NB4 (cell line): Measurements from ENCODE around the gene P2RY1.

ENCODE experiments used
- DNase-seq: peaks from one replicate; pipeline ENCODE4 v3.0.0; 2010; ENCODE audit warnings: low read depth
- H3K4me3 ChIP-seq: one replicate; pipeline ENCODE4 v1.5.1; 2011; ENCODE audit warnings: mild to moderate bottlenecking, low read depth, low read length, moderate library complexity
- CTCF ChIP-seq: IDR thresholded peaks from one replicate; pipeline ENCODE4 v1.5.1; 2012; ENCODE audit warnings: low read depth, low read length
- MYC ChIP-seq: IDR thresholded peaks from 2 replicates; pipeline ENCODE4 v1.6.1; 2011; ENCODE audit warnings: low read depth, low read length
- POLR2A ChIP-seq: IDR thresholded peaks from 2 replicates; pipeline ENCODE4 v1.6.1; 2011; ENCODE audit warnings: mild to moderate bottlenecking; ENCODE audit not compliant: insufficient read length; ENCODE audit errors: extremely low read depth
- TF ChIP-seq, protein P1 (sequence below): IDR thresholded peaks from 2 replicates; pipeline ENCODE4 v1.6.1; 2011; ENCODE audit warnings: low read depth, low read length

The P2RY1 gene

DNA sequence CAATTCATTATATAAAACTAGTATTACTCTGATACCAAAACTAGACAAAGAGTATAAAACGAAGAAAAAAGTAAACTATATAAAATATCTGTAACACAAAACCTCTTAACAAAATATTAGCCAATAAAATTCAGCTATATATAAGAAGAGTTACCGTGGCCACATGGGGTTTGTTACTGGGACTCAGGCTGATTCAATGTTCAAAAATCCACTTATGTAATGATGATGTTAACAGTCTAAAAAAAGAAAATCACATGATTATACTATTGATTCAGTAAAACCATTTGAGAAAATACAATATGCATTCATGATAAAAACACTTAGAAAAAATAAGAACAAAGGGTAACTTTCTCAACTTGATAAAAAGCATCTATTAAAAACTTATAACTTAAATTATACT lies 18.3 kb downstream of the P2RY1 start:
- no peak for DNase-seq
- no peak for TF ChIP-seq POLR2A
- no peak for TF ChIP-seq MYC
- TF ChIP-seq, protein P1, sequence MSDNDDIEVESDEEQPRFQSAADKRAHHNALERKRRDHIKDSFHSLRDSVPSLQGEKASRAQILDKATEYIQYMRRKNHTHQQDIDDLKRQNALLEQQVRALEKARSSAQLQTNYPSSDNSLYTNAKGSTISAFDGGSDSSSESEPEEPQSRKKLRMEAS: no peak
- TF ChIP-seq CTCF: no peak
- no peak overlapping the region for H3K4me3 ChIP-seq

GRCh38 chr3:152857082-152857481 lies 22.2 kb downstream of the P2RY1 start:
- TF ChIP-seq, protein P1: no peak
- no peak for TF ChIP-seq CTCF
- no peak for TF ChIP-seq MYC
- no peak for TF ChIP-seq POLR2A
- DNase-seq: no peak
- H3K4me3 ChIP-seq: no peak overlapping the region

DNA sequence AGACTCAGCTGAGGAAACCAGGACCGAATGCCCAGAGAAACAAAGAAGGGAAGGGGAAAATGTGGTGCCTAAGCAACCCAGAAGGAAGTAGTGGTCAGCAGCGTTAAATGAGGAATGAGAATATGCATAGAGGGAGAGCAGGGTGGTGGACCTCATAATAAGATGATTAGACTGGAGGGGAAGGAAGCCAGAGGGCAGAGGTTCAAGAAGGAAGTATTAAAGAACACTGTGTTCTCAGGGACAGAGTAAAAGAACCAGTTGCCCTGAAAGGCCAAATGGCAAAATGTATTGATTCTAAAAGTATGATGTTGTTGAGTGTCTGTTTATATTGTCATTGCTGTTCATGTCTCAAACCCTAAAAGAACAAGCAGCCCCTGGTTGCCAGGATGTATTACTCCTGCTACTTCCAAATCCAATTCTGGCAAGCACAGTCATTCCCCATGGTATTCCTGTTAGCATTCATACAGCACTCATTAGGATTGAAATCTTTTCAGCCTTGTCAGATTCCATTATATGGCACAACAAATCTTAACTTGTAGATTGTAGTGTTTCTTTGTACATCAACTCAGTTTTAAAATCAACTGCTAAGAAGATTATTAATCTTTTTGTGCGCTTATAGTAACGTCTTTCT lies 23.4 kb downstream of the P2RY1 start:
- DNase-seq: no peak
- H3K4me3 ChIP-seq: no peak overlapping the region
- TF ChIP-seq CTCF (no peak), POLR2A (no peak), MYC (no peak)
- TF ChIP-seq, protein P1: no peak

GRCh38 chr3:152860736-152861135 lies 25.8 kb downstream of the P2RY1 start:
- no peak for DNase-seq
- TF ChIP-seq CTCF (no peak), MYC (no peak), POLR2A (no peak)
- TF ChIP-seq, protein P1: no peak
- H3K4me3 ChIP-seq: no peak overlapping the region

- no peak overlapping the region for H3K4me3 ChIP-seq
- no peak for DNase-seq
- no peak for TF ChIP-seq POLR2A
- no peak for TF ChIP-seq MYC
- TF ChIP-seq, protein P1: no peak
- no peak for TF ChIP-seq CTCF
These were observed 30.8 kb downstream of the P2RY1 start for GRCh38 chr3:152865668-152866245.
